Sciatic nerve (tissue), 2 donors: ENCODE data around the gene SMIM36. TPM values are rescaled to one million over a fixed set of nuclear protein-coding genes. Genes with fewer than 3 reads are reported as not detected.
A peak's percentile ranks its signal among the peaks of the same experiment; 100 is the strongest.
"Not testable (repeated sequence)": the region's sequence is repeated elsewhere in the genome, so short reads cannot be mapped to it uniquely, and the experiment has no call there.

ENCODE experiments used
- ATAC-seq: fragments of 200-7000 bp; cut with Tn5 transposase; one replicate; pipeline ENCODE4 v1.9.1; 2020; ENCODE audit warnings: mild to moderate bottlenecking, moderate library complexity
- DNase-seq: peaks from one replicate; pipeline ENCODE4 v3.0.0-alpha.2; 2020; ENCODE audit warnings: low spot score
- intact Hi-C: fragments of 100-400 bp; cut with DNase I; formaldehyde crosslinking; loops from one replicate; pipeline ENCODE4 v1.14.2; 2022
- total RNA-seq: library from RNA; stranded (reverse); fragmentation: NEBNext Ultra II Directional; extraction: Animal tissue kit (Norgen Biotek cat#: 25700); gene quantifications from one replicate; pipeline ENCODE4 v1.2.1, GENCODE V29; 2021
- donor health status: DM: no; HTN: no; CAD: no.
- donor health status: DM: no; HTN: no; CAD: no.

Gene SMIM36
- total RNA-seq, 1 donor from 2014 or later = not detected

DNA sequence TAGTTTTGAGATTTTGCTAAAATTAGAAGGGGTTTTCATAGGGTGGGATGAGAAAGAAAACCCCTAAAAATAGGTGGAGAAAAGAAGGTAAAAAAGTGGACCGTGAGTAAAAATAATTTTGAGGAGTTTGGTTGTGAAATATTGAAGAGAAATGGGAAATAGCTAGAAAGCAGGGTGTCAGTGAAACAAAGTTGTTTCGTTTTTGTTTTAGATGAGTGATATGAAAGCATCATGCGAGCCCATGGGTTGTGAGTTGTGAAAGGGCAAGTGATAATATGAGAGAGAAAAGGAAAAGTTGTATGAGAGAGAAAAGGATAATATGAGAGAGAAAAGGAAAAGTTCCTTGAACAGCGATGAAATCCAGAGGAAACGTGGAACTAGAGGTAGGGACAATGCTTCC is 7.3 kb upstream of the SMIM36 start:
- DNase-seq (no peak), ATAC-seq (no peak)
- intact Hi-C loops = loop anchor here (10.0 kb wide), 2 partner anchors 164 to 524 kb away; no protein-coding TSS in a partner anchor

DNA sequence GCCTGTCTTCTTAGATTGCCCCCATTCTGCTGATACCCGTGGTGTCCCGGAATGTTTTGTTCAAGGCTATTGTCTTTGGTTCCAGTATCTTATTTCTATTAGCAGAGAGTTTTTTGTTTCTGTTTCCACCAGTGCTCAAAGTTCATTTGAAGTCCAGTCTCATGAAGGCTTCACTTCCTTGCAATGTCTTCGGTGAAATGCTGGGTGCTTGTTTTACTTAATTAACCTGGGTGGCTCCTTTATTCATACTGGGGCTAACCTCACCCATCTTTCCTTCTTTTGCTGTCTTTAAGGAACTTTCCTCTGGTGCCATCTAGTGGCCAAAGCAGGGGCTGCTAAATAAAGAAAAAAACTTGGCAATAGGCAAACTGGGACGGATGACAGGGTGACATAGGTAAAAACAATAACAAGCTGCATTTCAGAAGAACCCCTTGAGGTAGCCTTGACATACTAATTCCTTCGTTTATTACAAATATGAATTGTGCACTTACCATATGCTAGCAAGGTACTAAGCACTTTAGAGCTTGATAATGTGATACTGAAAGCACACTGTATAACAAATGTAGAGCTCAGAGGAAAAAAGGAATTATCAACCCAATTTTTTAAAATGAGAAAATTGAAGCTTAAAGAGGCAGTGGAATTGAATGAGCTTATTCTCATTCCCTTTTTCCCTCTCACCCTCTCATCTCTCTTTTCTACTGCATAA is 2.8 kb upstream of the SMIM36 start:
- DNase-seq = peak; percentile 83
- ATAC-seq = peak; percentile 73

DNA sequence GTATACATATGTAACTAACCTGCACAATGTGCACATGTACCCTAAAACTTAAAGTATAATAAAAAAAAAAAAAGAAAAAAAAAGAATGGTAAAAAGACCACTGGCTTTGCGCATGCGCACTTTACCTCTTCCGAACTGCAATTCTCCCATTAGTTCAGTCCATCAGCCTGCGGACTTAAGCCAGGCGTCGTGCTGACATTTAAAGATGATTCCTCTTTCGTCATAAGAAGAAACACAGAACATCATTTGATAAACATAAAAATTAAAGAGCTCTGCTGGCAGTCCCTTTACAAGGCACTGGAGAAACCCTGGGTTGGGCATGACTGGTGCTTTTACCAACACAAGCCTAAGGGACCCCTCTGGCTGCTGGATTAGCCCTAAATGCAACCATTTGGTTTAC is 3.6 kb downstream of the SMIM36 start:
- DNase-seq, intact Hi-C loops, ATAC-seq: not testable (repeated sequence)

More for the DNA sequence above, 2.8 kb upstream of the SMIM36 start:
- intact Hi-C loops = loop anchor here (10.0 kb wide), 2 partner anchors 159 to 519 kb away; no protein-coding TSS in a partner anchor

DNA sequence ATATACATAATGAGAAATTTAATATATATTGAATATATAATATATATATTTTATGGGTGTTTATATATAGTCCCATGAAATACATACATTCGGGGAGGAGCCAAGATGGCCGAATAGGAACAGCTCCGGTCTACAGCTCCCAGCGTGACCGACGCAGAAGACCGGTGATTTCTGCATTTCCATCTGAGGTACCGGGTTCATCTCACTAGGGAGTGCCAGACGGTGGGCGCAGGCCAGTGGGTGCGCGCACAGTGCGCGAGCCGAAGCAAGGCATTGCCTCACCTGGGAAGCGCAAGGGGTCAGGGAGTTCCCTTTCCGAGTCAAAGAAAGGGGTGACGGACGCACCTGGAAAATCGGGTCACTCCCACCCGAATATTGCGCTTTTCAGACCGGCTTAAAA is 9.6 kb downstream of the SMIM36 start:
- DNase-seq, intact Hi-C loops, ATAC-seq: not testable (repeated sequence)

DNA sequence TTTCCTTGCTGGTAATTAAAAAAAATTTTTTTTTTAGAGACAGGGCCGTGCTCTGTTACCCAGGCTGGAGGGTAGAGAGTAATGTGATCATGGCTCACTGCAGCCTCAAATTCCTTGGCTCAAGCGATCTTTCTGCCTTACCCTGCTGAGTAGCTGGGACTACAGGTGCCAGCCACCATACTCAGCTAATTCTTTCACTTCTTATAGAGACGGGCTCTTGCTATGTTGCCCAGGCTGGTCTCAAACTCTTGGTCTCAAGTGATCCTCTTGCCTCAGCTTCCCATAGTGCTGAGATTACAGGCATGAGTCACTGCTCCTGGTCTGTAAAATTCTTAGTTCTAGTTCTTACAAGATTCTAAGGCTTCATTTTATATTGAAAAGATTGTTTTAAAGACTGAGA is 11.1 kb downstream of the SMIM36 start:
- DNase-seq = no peak
- intact Hi-C loops = no loop called here
- ATAC-seq = no peak

DNA sequence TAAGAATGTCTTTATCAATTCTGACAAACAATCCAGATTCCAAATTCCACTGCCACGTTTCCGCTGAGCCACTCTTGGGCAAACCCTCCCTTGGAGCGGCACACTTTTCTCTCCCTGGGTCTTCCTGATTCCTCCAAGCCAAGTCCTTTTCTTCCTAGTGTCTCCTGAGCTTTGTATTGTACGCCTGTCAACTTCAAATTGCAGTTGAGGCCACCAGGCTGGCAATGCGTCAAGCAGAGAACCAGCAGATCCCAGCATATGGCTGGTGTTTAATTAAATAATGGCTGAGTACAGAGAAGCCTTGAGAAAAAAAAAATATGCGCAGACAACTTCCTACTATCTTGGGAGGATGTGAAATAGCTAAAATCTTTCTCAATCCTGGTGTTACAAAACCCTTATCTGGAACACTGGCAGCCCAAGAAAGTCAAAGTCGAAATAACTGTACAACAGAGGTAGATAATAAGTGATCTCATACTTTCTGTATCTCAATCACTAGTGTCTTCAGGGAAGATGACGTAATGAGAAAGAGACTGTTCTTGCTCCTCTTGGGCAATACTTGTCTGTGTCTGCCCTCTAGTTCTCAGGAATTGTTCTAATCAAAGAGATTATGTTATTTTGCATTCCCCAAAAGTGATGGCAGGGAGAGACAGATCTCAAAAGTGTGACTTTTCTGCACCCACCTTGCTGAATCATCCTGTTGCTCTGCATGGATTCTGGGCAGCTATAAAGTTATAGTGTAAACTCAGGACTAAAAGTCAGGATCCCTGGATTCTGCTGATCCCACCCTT is 15.0 kb downstream of the SMIM36 start:
- DNase-seq (no peak), ATAC-seq (peak; percentile 94)
- intact Hi-C loops = no loop called here

DNA sequence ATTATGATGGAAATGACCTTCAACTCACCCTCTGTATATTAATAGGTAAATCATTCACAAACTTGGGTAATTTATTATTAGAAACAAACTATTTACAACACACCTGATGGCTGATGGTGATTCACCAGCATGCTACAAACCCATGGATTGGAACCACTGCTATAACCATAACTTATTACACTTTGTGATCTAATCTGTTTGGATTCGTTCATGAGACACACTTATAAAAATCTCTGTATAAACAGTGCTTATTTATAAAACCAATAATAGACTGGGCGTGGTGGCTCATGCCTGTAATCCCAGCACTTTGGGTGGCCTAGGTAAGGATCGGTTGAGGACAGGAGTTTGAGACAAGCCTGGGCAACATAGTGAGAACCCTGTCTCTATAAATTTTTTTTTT is 16.0 kb downstream of the SMIM36 start:
- intact Hi-C loops = no loop called here
- no peak for DNase-seq
- no peak for ATAC-seq

DNA sequence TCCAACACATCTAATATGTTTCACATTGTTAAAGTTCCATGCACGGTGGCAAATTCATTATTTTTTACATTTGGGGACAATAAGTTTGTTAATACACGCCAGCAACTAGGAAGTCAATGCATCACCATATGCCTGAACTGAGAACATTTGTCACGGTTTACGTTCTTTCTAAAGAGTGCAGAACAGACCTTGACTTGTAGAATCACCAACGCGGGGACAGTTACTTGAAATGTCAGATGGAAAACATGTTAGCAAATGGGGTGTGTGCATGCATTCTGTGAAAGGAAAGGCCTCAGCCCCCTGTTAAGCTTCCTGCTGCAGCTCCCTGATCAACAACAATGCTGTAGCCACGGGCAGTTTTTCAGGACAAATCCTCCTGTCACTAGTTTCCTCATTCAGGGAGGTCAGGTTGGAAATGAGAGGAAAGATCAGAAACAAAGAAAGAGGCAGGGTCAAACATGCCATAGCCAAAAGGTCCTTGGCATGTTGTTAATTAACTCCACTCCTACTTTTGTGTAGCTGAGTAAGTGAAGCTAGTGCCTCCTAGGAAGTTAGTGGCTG is 18.4 kb downstream of the SMIM36 start:
- intact Hi-C loops = no loop called here
- no peak for ATAC-seq

DNA sequence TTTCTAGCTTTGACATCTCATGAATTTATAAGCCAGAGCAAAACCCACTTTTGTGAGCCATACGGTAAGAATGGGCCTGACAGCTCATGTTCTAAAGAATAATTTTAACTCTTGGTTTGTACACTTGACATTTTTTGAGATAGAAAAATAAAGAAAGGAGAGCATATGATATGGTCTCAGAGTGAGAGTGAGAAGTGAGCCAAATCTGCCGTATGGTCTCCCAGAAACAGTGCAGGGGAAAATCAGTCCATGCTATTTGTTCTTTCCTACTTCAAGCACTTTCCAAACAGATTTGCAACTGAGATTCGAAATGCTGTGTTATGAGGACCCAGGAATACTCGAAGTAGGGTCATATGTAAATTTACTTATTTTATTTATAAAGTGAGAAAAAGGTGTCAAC is 20.9 kb downstream of the SMIM36 start:
- DNase-seq (no peak), ATAC-seq (no peak)
- intact Hi-C loops = no loop called here

More for the DNA sequence above, 18.4 kb downstream of the SMIM36 start:
- DNase-seq = no peak

DNA sequence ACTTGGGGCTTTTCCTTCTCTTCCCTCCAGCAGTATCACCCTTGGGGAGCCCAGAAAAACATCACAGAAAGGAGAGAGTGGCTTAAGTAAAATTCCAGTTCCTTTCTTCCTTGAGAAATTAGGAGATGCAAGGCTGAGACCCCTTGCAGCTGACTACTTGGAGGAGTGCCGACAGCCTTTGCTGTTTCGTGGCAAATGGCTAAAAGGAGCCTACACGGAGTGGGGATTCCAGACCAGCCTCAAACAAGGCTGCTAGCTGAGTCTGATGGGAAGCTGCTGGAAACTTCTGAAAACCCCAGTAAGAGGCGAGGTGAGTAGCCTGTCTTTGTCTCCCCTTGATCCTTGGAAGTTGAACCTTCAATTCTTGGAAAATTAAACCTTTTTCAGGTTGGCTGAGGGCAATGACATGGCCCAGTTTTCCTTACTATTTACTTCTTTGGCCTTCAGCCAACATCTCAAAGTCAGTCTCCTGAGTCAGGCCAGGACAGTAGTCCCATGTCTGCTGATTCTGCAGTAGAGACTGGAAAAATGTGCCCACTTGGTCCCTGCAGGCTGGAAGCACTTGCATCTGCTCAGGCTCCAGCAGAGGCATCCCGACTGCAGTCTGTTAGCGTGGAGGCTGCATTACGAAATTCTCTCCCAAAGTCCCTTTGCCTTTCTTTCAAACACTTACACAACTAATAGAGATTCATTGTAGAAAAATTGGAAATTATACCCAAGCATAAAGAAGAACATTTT is 23.4 kb downstream of the SMIM36 start:
- peak; percentile 55 for ATAC-seq

DNA sequence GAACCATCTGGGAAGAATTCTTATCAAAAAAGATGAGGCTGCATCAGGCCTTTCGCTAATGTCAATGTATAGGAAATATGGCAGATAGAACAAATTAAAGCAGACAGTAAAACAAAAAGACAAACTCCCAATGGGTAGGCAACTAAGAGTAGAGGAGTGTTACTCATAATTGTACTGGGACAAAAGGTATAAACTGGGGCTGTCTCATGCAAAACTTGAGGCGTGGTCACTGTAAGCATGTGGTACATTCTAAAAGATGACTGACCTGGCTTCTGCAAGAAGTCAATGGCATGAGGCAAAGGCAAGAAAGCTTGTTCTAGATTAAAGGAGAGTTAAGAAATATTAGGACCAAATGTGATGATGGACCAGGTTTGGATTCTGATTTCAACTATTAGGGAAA is 26.7 kb downstream of the SMIM36 start:
- intact Hi-C loops = no loop called here
- DNase-seq (no peak), ATAC-seq (no peak)

More for the DNA sequence above, 23.4 kb downstream of the SMIM36 start:
- DNase-seq = no peak
- intact Hi-C loops = no loop called here

DNA sequence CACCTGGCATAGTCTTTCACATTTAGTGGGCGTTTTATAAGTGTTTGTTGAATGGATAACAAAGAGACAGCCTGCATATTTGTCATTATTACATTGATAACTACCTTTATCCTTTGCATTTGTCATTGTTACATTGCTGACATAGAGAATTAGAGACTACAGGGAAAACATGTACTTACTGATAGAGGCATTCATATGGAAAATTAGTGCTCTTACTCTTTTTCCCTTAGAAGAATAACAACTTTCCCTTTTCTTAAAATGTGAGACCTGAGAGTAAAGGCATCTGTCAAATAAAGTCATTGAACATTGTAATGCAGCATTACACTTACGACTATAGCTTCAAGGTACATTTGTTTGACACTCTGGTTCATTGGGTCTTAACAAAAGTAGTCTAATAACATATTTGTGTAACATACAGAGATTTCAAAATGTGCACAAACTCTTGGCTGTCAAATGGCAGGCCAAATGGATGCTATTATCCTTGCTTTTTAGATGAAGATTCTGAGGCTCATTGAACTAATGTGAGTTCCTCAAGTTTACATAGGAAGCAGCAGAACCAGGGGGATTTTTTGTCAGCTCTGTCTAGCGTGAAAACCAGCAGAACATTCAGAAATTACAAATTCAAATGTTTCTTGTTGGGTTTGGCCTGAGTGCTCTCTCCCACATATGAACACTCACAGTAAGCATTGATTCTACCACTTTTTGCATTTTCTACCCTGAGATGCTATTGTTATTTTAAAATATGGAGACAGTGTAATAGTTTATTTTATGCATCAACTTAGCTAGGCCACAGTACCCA is 28.5 kb downstream of the SMIM36 start:
- no peak for ATAC-seq
- intact Hi-C loops = no loop called here
- no peak for DNase-seq

DNA sequence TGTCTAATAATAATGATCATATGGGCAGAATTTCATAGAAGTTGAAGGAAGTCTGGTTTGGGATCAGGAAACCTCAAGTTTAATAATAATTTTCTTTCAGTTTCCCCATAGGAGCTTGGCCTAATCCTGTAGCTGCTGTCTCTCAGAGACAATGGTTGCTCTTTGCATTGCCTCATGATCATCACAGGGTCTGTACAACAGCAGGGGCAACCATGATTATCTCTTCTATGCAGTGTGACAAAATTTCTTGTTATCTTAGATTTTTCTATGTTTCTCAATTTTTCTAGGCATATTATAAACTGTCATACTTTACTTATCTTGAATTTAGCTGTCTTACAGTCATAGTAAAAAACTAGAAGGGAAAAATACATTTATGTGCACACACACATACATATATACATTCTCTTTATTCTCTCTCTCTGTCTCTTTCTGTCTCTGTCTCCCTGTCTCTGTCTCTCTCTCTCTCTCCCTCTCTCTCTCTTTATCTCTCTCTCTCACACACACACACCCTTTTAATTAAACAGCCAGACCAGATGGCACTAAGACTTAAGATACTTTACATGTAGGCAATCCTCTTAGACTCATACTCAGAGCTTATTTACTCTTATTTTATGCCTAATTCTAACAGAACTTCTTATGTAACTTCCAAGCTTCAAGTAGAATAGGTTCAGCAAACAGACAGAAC is 30.5 kb downstream of the SMIM36 start:
- ATAC-seq (no peak), DNase-seq (no peak)
- intact Hi-C loops = no loop called here

DNA sequence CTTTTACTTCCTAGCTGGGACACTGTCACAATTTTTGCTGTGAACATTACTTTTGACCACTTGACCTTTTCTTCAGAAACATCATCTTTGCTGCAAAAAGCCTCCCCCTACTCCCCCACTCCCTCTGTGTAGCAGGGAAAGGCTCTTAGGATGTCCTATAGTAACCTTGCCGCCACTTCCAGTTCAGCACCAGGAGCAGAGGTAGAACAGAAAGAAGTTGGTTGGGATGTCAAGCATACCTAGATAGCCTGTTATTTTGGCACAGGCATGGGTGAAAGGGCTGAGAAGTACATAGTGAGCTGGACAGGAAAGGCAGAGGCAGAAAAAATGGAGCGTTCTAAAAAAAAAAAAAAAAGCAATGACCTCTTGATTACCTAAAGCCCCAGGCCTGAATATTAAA is 31.3 kb downstream of the SMIM36 start:
- intact Hi-C loops = no loop called here
- no peak for ATAC-seq

DNA sequence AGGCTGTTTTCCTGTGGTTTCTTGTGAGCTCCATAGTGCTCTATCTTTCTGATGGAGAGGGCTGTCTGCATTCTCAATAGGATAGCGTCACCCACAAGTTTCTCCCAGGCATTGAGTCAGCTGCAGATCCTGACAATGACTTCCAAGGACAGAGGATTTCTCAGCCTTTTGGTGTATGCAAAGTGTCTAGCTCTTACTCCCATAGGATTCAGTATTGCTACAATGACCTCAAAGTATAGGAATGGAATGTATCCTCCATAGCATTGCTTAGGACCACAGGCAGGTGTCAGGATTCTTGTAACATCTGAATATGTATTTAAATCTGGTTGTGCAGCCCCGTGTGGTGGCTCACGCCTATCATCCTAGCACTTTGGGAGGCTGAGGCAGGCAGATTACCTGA is 32.3 kb downstream of the SMIM36 start:
- no peak for DNase-seq
- ATAC-seq = no peak
- intact Hi-C loops = no loop called here

More for the DNA sequence above, 31.3 kb downstream of the SMIM36 start:
- no peak for DNase-seq

DNA sequence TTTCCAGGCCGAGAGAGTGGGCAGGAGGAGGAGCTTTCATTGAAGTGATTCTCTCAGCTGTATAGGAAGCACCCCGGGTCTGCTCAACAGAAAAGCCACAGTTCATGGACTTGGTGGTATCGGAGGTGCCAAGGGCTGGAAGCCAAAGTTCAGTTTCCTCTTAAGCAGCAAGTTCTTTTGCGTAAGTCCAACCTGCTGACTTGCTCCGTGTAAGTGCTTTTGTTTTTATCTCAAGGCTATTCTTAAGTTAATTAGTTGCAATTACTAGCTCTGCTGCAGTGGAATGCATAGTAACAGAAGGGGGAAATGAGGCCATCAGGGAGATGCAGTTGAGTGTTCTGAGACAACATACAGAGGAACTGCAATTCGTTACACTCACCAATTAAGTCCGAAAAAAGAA is 44.6 kb downstream of the SMIM36 start:
- DNase-seq = no peak
- intact Hi-C loops = no loop called here
- no peak for ATAC-seq

DNA sequence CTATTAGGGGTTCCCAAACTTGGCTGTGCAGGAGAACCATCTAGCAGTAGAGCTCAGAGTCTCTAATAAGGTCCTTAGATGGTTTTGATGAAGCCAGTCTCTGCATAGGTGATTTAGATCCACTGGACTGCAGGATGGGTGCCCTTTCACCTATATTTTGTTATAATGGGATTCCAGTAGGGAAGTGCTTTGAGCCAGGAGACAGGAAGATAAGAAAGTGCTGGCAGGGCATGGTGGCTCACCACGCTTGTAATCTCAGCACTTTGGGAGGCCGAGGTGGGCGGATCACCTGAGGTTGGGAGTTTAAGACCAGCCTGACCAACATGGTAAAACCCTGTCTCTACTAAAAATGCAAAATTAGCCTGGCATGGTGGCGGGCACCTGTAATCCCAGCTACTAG is 45.5 kb downstream of the SMIM36 start:
- DNase-seq, ATAC-seq, intact Hi-C loops: not testable (repeated sequence)

DNA sequence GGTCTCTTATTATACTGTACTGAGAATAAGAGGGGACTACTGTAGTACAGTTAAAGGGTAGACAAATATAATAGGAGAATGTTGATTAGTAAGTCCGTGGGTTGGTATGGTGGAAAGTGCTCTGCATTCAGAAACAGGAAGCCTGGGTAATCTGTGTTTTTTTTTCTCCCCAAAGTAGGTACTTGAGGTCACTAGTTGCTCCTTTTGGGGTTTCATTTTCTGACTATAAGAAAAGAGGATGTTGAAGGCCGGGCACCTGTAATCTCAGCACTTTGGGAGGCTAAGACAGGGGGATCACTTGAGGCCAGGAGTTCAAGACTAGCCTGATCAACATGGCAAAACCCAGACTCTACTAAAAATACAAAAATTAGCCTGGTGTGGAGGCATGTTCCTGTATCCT is 47.7 kb downstream of the SMIM36 start:
- intact Hi-C loops = no loop called here
- ATAC-seq (no peak), DNase-seq (no peak)
